Testis (tissue), 3 donors: ENCODE measurements around the gene CPA1. TPM values are rescaled to one million over a fixed set of nuclear protein-coding genes. Genes with fewer than 3 reads are reported as not detected.

ENCODE experiments used
- DNase-seq: peaks from one replicate; pipeline ENCODE4 v3.0.0-alpha.2; 2019
- H3K27ac ChIP-seq, 2 donors: fragments of 200-600 bp; sonication (generic); one replicate each; pipeline ENCODE4 v1.5.1; 2019
- H3K27me3 ChIP-seq: fragments of 200-600 bp; sonication (generic); one replicate; pipeline ENCODE4 v1.5.1; 2019
- H3K36me3 ChIP-seq: fragments of 200-600 bp; sonication (generic); one replicate; pipeline ENCODE4 v1.5.1; 2017; ENCODE audit warnings: low read depth; ENCODE audit errors: missing control alignments
- H3K4me1 ChIP-seq: fragments of 200-600 bp; sonication (generic); one replicate; pipeline ENCODE4 v1.5.1; 2019
- H3K4me3 ChIP-seq, 2 donors: fragments of 200-600 bp; sonication (generic); one replicate each; pipeline ENCODE4 v1.5.1; 2017 to 2019
- H3K9me3 ChIP-seq: fragments of 200-600 bp; sonication (generic); one replicate; pipeline ENCODE4 v1.5.1; 2017
- CTCF ChIP-seq, 3 experiments: fragments of 450-650 bp in 2 of 3; fragments of 200-600 bp in 1 of 3; sonication (generic) in 1 of 3; IDR thresholded peaks; one replicate each; pipeline ENCODE4 v1.5.1; 2016 to 2019; ENCODE audit warnings: antibody characterized with exemption in 3 of 3, mild to moderate bottlenecking in 2 of 3, moderate library complexity in 1 of 3
- POLR2A ChIP-seq: fragments of 450-650 bp; IDR thresholded peaks from one replicate; pipeline ENCODE4 v1.6.1; 2017; ENCODE audit warnings: antibody characterized with exemption, mild to moderate bottlenecking, moderate library complexity
- WGBS, 2 donors: methylation state at CpG; one replicate each; pipeline ENCODE4 v1.1.5; 2018; 5-methylcytosine and 5-hydroxymethylcytosine counted together
- intact Hi-C: fragments of 100-400 bp; cut with DNase I; formaldehyde crosslinking; loops from one replicate; pipeline ENCODE4 v1.15.1; 2023; ENCODE audit warnings: low total_unique reads
- polyA plus RNA-seq: library from polyadenylated mRNA; stranded (reverse); fragments of 350-450 nt; fragmentation: Illumina TruSeq; extraction: RNeasy Lipid Tissue Mini Kit (QIAGEN cat#74804); gene quantifications from one replicate; pipeline ENCODE4 v1.2.3, GENCODE V29; 2014; ENCODE audit warnings: low read depth, low replicate concordance; ENCODE audit not compliant: insufficient read depth
- total RNA-seq, 2 donors: library from RNA; depleted of rRNA; stranded (reverse); fragments of >200 nt; gene quantifications; one replicate each; pipeline ENCODE4 v1.2.3, GENCODE V29; 2016

CPA1 gene
- total and polyA plus RNA-seq, 3 donors from 2014 or later, result 2.5 to 3.9 (median 3.0) TPM

GRCh38 chr7:130436253-130436652, 56.0 kb downstream of the CPA1 start:
- Histone ChIP-seq H3K4me3 (no peak overlapping the region), H3K9me3 (no peaks in the 10 kb centered on the region), H3K36me3 (no peaks in the 10 kb centered on the region), H3K4me1 (peaks cover 3% of the 10 kb centered on the region), H3K27me3 (no peaks in the 10 kb centered on the region), H3K27ac (no peak overlapping the region)
- 90 to 100% methylated on average over 1 of the region's 1 CpG for WGBS, 2 donors
- intact Hi-C loops, result no loop called here
- no peak for DNase-seq
- TF ChIP-seq POLR2A, result no peak
- TF ChIP-seq CTCF (IDR thresholded peaks at IDR 0.05), result no peak

Other genes starting within 250 kb of the CPA1 start
- gene TMEM209, start 175.1 kb upstream of the CPA1 start, total RNA-seq, result 10 to 100 TPM; 28.4 to 37.5 TPM
- gene TMEM209, start 175.1 kb upstream of the CPA1 start, polyA plus RNA-seq, result 33.8 TPM
- 10 to 100 TPM; 17.8 to 34.8 TPM for gene SSMEM1, start 172.6 kb upstream of the CPA1 start, total RNA-seq
- 61.0 TPM for gene SSMEM1, start 172.6 kb upstream of the CPA1 start, polyA plus RNA-seq
- gene CPA2, start 113.6 kb upstream of the CPA1 start, total RNA-seq, result 1 to 10 TPM; 1.4 to 2.4 TPM
- 1.1 TPM for gene CPA2, start 113.6 kb upstream of the CPA1 start, polyA plus RNA-seq
- gene CPA4, start 87.3 kb upstream of the CPA1 start, total RNA-seq, result under 1 TPM; 0.31 to 0.68 TPM
- gene CPA4, start 87.3 kb upstream of the CPA1 start, polyA plus RNA-seq, result 0.94 TPM
- 10 to 100 TPM; 11.5 to 46.7 TPM for gene CPA5, start 35.7 kb upstream of the CPA1 start, total RNA-seq
- 59.4 TPM for gene CPA5, start 35.7 kb upstream of the CPA1 start, polyA plus RNA-seq
- 10 to 100 TPM; 59.0 to 91.6 TPM for gene CEP41, start 60.5 kb downstream of the CPA1 start, total RNA-seq
- gene CEP41, start 60.5 kb downstream of the CPA1 start, polyA plus RNA-seq, result 209 TPM
- gene MEST, start 111.6 kb downstream of the CPA1 start, total RNA-seq, result 10 to 100 TPM; 32.5 to 36.5 TPM
- 65.2 TPM for gene MEST, start 111.6 kb downstream of the CPA1 start, polyA plus RNA-seq